Measurements from ENCODE around the gene C1QTNF12. TPM values are rescaled to one million over a fixed set of nuclear protein-coding genes. Genes with fewer than 3 reads are reported as not detected.
"Not testable (repeated sequence)": the region's sequence is repeated elsewhere in the genome, so short reads cannot be mapped to it uniquely, and the experiment has no call there.

The C1QTNF12 gene
- total RNA-seq, 1 donor from 2014 or later, result 0.28 TPM

DNA sequence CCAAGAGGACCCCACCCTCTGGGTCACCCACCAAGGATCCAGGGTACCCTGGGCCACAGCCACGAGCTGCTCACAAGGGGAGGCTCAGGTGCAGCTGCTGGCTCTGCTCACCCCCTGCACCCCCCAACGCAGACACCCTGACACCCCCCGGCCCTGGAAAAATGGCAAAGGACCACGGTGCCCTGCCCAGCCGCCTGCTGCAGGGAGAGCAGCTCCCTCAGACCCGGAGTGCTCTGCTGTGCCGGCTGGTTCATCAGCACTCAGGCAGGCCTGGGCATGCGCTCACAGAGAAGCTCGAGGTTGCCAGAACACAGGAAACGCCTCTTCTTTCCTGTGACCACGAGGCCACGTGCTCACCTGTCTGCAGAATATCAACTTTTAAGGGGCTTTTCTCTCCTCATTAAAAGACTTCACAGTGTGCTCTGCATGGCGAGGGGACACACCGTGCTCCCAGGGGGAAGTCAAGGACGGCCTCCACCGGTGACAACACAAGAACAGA lies 4.3 kb upstream of the C1QTNF12 start:
- Mint-ChIP-seq H3K4me1 (no peaks in the 10 kb centered on the region), H3K27ac (peak overlapping the region; percentile 79), H3K27me3 (ENCODE audit: insufficient read depth, low read depth) (peaks cover 5% of the 10 kb centered on the region), H3K36me3 (peaks cover 9% of the 10 kb centered on the region), H3K9me3 (no peaks in the 10 kb centered on the region), H3K4me3 (no peak overlapping the region)
- Histone ChIP-seq H3K4me2 (no peak overlapping the region), H3K9ac (no peak overlapping the region), H3F3A (ENCODE audit: low read depth) (peaks cover 8% of the 10 kb centered on the region), H3K27me3 (peaks cover 26% of the 10 kb centered on the region), H3K4me3 (no peak overlapping the region), H3K4me1 (peaks cover 5% of the 10 kb centered on the region), H3K36me3 (no peaks in the 10 kb centered on the region), H3K79me2 (ENCODE audit: low read depth) (no peaks in the 10 kb centered on the region), H3K27ac (no peak overlapping the region), H4K20me1 (ENCODE audit: low read depth) (peaks cover 15% of the 10 kb centered on the region), H3K9me3 (ENCODE audit: low read depth) (no peaks in the 10 kb centered on the region), H2AFZ (replicated peaks) (no peak overlapping the region)
- TF ChIP-seq, protein P1, sequence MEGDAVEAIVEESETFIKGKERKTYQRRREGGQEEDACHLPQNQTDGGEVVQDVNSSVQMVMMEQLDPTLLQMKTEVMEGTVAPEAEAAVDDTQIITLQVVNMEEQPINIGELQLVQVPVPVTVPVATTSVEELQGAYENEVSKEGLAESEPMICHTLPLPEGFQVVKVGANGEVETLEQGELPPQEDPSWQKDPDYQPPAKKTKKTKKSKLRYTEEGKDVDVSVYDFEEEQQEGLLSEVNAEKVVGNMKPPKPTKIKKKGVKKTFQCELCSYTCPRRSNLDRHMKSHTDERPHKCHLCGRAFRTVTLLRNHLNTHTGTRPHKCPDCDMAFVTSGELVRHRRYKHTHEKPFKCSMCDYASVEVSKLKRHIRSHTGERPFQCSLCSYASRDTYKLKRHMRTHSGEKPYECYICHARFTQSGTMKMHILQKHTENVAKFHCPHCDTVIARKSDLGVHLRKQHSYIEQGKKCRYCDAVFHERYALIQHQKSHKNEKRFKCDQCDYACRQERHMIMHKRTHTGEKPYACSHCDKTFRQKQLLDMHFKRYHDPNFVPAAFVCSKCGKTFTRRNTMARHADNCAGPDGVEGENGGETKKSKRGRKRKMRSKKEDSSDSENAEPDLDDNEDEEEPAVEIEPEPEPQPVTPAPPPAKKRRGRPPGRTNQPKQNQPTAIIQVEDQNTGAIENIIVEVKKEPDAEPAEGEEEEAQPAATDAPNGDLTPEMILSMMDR (IDR thresholded peaks at IDR 0.05), result no peak
- TF ChIP-seq EZH2phosphoT487 (IDR thresholded peaks at IDR 0.05), result no peak
- TF ChIP-seq EZH2 (IDR thresholded peaks at IDR 0.05), result no peak
- DNase-seq (ENCODE audit: low spot score), result no peak

DNA sequence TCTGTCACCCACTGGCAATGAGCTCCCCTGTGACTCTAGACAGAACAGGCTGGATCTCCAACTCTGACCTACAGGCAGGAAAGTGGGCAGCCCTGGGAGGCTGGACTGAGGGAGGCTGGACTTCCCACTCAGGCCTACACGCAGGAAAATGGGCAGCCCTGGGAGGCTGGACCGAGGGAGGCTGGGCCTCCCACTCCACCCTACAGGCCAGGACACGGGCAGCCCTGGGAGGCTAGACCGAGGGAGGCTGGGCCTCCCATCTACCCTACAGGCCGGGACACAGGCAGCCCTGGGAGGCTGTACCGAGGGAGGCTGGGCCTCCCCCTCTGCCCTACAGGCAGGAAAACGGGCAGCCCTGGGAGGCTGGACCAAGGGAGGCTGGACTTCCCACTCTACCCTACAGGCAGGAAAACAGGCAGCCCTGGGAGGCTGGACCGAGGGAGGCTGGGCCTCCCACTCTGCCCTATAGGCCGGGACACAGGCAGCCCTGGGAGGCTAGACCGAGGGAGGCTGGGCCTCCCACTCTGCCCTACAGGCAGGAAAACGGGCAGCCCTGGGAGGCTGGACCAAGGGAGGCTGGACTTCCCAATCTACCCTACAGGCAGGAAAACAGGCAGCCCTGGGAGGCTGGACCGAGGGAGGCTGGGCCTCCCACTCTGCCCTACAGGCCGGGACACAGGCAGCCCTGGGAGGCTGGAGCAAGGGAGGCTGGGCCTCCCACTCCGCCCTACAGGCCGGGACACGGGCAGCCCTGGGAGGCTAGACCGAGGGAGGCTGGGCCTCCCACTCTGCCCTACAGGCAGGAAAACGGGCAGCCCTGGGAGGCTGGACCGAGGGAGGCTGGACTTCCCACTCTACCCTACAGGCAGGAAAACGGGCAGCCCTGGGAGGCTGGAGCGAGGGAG lies 1.7 kb upstream of the C1QTNF12 start:
- not testable (repeated sequence) for H3K4me1 Mint-ChIP-seq; H3K9me3 Mint-ChIP-seq; H3K79me2 ChIP-seq (ENCODE audit: low read depth); H3K4me1 ChIP-seq; H3K36me3 ChIP-seq; H3K27ac ChIP-seq; H3K4me3 Mint-ChIP-seq; H3K27ac Mint-ChIP-seq; H3K27me3 Mint-ChIP-seq (ENCODE audit: insufficient read depth, low read depth); H3K4me2 ChIP-seq; H2AFZ ChIP-seq (replicated peaks); H3K9ac ChIP-seq; DNase-seq (ENCODE audit: low spot score); H3K4me3 ChIP-seq; H3K9me3 ChIP-seq (ENCODE audit: low read depth); H3K36me3 Mint-ChIP-seq
- peaks cover 12% of the 10 kb centered on the region for H3F3A ChIP-seq (ENCODE audit: low read depth)
- peaks cover 30% of the 10 kb centered on the region for H3K27me3 ChIP-seq
- peaks cover 19% of the 10 kb centered on the region for H4K20me1 ChIP-seq (ENCODE audit: low read depth)

DNA sequence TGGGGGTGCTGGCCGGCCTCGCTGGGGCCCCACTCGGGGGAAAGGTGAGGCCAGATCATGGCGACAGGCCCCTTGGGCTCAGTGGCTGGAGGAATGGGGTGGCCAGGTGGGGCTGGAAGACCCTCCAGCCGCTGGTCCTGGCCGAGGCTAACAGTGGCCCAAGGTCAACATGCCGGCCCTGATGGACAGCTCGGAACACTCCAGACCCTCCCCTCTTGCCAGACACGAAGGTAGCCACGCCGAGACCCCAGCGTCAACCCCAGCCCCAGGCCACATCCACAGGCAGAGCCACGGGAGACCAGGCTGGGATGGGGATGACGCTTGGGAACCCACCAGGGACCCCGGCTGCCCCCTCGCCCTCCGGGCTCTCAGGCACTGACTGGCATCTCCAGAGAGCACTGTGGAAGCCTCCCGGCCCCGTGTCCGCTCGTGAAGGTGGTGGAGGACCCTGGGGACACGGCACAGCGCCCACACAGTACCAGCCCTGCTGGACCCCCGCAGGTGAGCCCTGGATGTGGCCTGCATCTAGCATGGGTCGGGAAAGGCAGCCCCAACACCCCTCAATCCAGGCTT lies 905 bp upstream of the C1QTNF12 start:
- Histone ChIP-seq H4K20me1 (ENCODE audit: low read depth) (peaks cover 19% of the 10 kb centered on the region), H3K27me3 (peaks cover 30% of the 10 kb centered on the region), H3K9ac (no peak overlapping the region), H3K79me2 (ENCODE audit: low read depth) (no peaks in the 10 kb centered on the region), H3K4me1 (peaks cover 5% of the 10 kb centered on the region), H3K4me3 (no peak overlapping the region), H2AFZ (replicated peaks) (no peak overlapping the region), H3K9me3 (ENCODE audit: low read depth) (no peaks in the 10 kb centered on the region), H3K27ac (no peak overlapping the region), H3F3A (ENCODE audit: low read depth) (peaks cover 12% of the 10 kb centered on the region), H3K36me3 (no peaks in the 10 kb centered on the region), H3K4me2 (peak overlapping the region; percentile 68)
- peaks cover 4% of the 10 kb centered on the region for H3K27me3 Mint-ChIP-seq (ENCODE audit: insufficient read depth, low read depth)
- H3K4me1 Mint-ChIP-seq, result no peaks in the 10 kb centered on the region
- no peaks in the 10 kb centered on the region for H3K9me3 Mint-ChIP-seq
- no peak for DNase-seq (ENCODE audit: low spot score)
- no peak for TF ChIP-seq EZH2phosphoT487 (IDR thresholded peaks at IDR 0.05)
- TF ChIP-seq, protein P1 (IDR thresholded peaks at IDR 0.05), result no peak
- no peak overlapping the region for H3K27ac Mint-ChIP-seq
- H3K36me3 Mint-ChIP-seq, result peaks cover 2% of the 10 kb centered on the region
- no peak overlapping the region for H3K4me3 Mint-ChIP-seq

Data from neural progenitor cell (in vitro differentiated cells).